Adrenal gland (tissue), 12 donors: ENCODE results near the gene DPP9. TPM values are rescaled to one million over a fixed set of nuclear protein-coding genes. Genes with fewer than 3 reads are reported as not detected.

Experiments used
- DNase-seq, 7 donors: peaks; one replicate each; pipeline ENCODE4 v3.0.0-alpha.2; 2019 to 2020
- H3K27ac ChIP-seq, 5 donors: fragments of 200-600 bp; sonication (generic) in 4 of 5; 1 replicate in 3 of 5; 2 replicates in 2 of 5; pipeline versions ENCODE4 v1.5.1 to v1.8.0; 2016 to 2020; ENCODE audit warnings: mild to moderate bottlenecking in 1 of 5
- H3K27me3 ChIP-seq: fragments of 200-600 bp; 2 replicates; pipeline ENCODE4 v1.8.0; 2021
- H3K36me3 ChIP-seq, 2 donors: fragments of 200-600 bp; replicated peaks in 1 of 2; 1 replicate in 1 of 2; 2 replicates in 1 of 2; pipeline versions ENCODE4 v1.5.1 to v1.8.0; 2018 to 2022
- H3K4me1 ChIP-seq, 2 donors: fragments of 200-600 bp; replicated peaks in 1 of 2; 1 replicate in 1 of 2; 2 replicates in 1 of 2; pipeline versions ENCODE4 v1.5.1 to v1.8.0; 2018 to 2021
- H3K4me3 ChIP-seq, 4 donors: fragments of 200-600 bp; sonication (generic) in 3 of 4; one replicate each; pipeline ENCODE4 v1.5.1; 2016 to 2018
- H3K9me3 ChIP-seq, 3 donors: fragments of 200-600 bp; sonication (generic) in 1 of 3; replicated peaks in 1 of 3; 1 replicate in 2 of 3; 2 replicates in 1 of 3; pipeline versions ENCODE4 v1.5.1 to v1.8.0; 2016 to 2021
- POLR2A ChIP-seq, 2 donors: fragments of 450-650 bp; IDR thresholded peaks; one replicate each; pipeline ENCODE4 v1.6.1; 2017; ENCODE audit warnings: antibody characterized with exemption in 2 of 2, mild to moderate bottlenecking in 2 of 2, moderate library complexity in 1 of 2
- WGBS, 4 donors: extraction: QIAGEN DNeasy Blood & Tissue Kit in 2 of 4; methylation state at CpG; one replicate each; pipeline versions ENCODE4 v1.1.5 to v1.1.7; 2013 to 2017; 5-methylcytosine and 5-hydroxymethylcytosine counted together
- intact Hi-C, 2 donors: fragments of 100-400 bp; cut with DNase I; formaldehyde crosslinking; loops; one replicate each; pipeline versions ENCODE4 v1.14.1 to v1.15.0; 2022 to 2023
- polyA plus RNA-seq, 3 donors: library from polyadenylated mRNA; stranded (reverse); fragments of 200-250 nt in 2 of 3; fragments of 350-450 nt in 1 of 3; fragmentation: Illumina TruSeq in 1 of 3; extraction: RNeasy Lipid Tissue Mini Kit (QIAGEN cat#74804) in 1 of 3; gene quantifications; one replicate each; pipeline ENCODE4 v1.2.3, GENCODE V29; 2013 to 2014
- total RNA-seq, 9 donors: library from RNA; depleted of rRNA in 4 of 9; stranded (reverse); fragments of >200 nt in 4 of 9; fragments of 120-200 nt in 1 of 9; fragmentation: NEBNext Ultra II Directional in 1 of 9; extraction: Animal tissue kit (Norgen Biotek cat#: 25700) in 1 of 9; gene quantifications; one replicate each; pipeline versions ENCODE4 v1.1.0 to v1.2.4, GENCODE V29; 2013 to 2023
- TF ChIP-seq, protein P1 (sequence below), 6 experiments: fragments of 450-650 bp in 4 of 6; fragments of 200-600 bp in 2 of 6; sonication (generic) in 1 of 6; IDR thresholded peaks; 1 replicate in 5 of 6; 2 replicates in 1 of 6; pipeline versions ENCODE4 v1.5.1 to v1.8.0; 2016 to 2021; ENCODE audit warnings: antibody characterized with exemption in 6 of 6, mild to moderate bottlenecking in 2 of 6, moderate library complexity in 1 of 6
- donor health status: healthy with polysubstance abuse.
- donor health status: Bipolar disorder and iron deficiency.
- donor health status: DM: yes; HTN: yes; CAD: no.
- donor health status: DM: no; HTN: no; CAD: no.
- donor health status: DM: no; HTN: no; CAD: no.
- donor health status: DM: yes; HTN: yes; CAD: no.

The DPP9 gene
- total and polyA plus RNA-seq, 12 donors, result 9.5 to 117 (median 46.9) TPM

DNA sequence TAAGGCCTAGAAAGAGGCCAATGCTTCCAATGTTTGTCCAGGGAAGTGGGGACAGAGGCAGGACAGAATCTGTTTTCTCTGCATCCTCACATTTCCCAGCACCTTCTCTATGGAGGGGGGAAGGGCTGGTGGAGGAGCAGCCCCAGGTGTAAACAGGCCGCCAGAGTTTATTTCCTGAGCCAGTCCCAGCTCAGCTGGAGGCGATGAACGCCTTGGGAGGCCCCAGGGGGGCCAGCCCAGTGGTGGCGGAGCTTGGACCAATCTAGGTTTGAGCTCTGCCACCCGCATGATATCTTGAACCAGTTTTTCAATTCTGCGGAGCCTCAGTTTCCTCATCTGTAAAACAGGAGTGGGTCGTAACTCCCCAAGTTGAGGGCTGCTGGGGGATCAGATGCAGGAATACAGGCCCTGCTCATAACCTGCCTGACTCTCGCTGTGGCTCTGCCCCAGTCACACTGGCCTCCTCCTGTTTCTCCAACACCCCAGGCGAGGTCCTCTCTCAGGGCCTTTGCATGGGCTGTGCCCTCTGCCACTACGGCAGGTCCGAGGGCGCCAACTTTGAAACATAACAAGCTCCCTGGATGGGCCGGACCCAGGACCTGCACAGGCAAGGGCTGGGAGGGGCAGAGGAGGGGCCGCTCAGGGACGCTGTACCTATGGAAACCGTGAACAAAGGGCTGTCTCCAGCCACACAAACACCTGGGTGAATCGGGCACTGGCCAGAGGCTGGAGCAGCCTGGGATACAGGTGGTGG lies 83.2 kb downstream of the DPP9 start:
- no peak for DNase-seq
- no peaks in the 10 kb centered on the region for H3K27me3 ChIP-seq
- WGBS, 4 donors, result 67 to 88% (median 78%) methylated on average over 10 to 17 of the region's 17 CpGs
- no peak for TF ChIP-seq POLR2A (IDR thresholded peaks at IDR 0.05)
- TF ChIP-seq, protein P1, sequence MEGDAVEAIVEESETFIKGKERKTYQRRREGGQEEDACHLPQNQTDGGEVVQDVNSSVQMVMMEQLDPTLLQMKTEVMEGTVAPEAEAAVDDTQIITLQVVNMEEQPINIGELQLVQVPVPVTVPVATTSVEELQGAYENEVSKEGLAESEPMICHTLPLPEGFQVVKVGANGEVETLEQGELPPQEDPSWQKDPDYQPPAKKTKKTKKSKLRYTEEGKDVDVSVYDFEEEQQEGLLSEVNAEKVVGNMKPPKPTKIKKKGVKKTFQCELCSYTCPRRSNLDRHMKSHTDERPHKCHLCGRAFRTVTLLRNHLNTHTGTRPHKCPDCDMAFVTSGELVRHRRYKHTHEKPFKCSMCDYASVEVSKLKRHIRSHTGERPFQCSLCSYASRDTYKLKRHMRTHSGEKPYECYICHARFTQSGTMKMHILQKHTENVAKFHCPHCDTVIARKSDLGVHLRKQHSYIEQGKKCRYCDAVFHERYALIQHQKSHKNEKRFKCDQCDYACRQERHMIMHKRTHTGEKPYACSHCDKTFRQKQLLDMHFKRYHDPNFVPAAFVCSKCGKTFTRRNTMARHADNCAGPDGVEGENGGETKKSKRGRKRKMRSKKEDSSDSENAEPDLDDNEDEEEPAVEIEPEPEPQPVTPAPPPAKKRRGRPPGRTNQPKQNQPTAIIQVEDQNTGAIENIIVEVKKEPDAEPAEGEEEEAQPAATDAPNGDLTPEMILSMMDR (IDR thresholded peaks at IDR 0.05), result no peak
- H3K4me3 ChIP-seq, result peak overlapping the region in 1 of 4 donors; percentile 65
- intact Hi-C loops, result no loop called here
- no peaks in the 10 kb centered on the region for H3K36me3 ChIP-seq
- H3K4me1 ChIP-seq, result peaks cover 10 to 19% of the 10 kb centered on the region in 2 donors
- no peak overlapping the region for H3K27ac ChIP-seq
- H3K9me3 ChIP-seq, result no peaks in the 10 kb centered on the region

DNA sequence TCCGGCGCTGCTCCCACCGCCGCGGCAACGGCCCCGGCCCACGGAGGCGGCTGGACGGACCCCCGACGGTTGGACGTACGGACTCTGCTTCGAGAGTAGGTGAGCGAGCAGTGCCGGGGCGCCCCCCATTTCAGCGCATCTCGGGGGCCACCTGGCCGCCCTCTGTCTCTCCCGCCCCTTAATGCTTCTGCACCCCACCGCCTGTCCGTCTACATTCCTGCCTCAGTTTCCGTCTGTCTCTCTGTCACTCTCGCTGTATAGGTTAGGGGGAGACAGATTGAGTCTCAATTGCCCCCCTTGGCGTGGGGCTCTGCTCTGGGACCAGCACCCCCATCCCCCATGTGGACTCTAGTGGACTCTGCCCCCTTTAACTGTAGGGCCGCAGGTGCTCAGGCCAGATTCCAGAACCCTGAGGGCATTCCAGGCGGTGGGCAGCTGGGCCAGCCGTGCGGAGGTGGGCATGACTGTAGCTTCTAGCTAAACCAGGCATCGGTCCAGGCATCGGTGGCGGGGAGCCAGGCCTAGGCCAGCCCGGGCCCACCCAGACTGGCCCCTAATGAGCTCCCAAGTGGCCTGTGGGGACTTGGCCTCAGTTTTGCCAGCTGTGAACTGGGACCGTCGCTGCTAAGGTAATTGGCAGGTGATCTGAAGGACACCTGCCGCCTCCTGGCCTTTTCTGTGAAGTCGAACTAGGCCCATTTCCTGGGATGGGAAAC lies 84.0 kb downstream of the DPP9 start:
- Histone ChIP-seq H3K27ac (peak overlapping the region in 1 of 5 donors; percentile 59), H3K4me1 (peaks cover 10 to 24% of the 10 kb centered on the region in 2 donors), H3K4me3 (peak overlapping the region in 3 of 4 donors; percentile 22 to 65 (median 45)), H3K36me3 (no peaks in the 10 kb centered on the region), H3K27me3 (no peaks in the 10 kb centered on the region), H3K9me3 (no peaks in the 10 kb centered on the region)
- 1 to 11% (median 10%) methylated on average over 12 to 39 of the region's 39 CpGs for whole genome bisulfite sequencing, 4 donors
- no peak for TF ChIP-seq POLR2A (IDR thresholded peaks at IDR 0.05)
- TF ChIP-seq, protein P1 (IDR thresholded peaks at IDR 0.05), result no peak
- intact Hi-C loops, result loop anchor here (5.0 kb wide), 2 partner anchors 62 to 82 kb away; partner anchors contain the start of gene SEMA6B (in 1 of the 2)
- DNase-seq, result peak in 4 of 7 donors; percentile 32 to 67 (median 50)

DNA sequence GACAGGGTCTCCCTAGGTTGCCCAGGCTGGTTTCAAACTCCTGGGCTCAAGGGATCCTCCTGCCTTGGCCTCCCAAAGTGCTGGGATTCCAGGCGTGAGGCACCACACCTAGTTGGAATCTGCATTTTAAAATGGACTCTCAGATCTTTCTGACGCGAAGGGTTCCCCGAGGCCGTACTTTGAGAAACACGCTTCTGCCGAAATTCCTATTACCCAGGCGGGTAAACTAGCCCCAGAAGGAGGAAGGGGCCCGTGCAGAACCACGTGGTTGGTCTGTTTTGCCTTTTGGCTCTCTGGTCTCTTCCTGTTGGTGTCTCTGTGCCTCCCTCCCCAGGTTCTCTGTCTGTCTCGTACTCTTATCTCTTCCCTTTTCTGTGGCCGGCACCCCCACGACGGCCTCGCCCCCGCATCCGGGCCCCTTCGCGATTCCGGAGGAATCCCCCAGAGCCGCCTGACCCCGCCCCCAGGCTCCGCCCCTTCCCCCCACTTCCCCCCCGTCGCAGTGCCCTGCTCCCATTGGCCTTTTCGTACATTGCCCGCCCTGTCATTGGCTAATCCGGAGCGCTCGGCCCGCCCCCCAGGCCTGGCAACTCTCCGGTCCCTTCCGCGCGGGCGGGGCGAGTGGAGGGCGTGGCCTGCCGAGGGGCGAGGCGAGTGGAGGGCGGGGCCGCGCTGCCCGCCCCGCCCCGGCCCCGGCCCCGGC lies 84.7 kb downstream of the DPP9 start, which contains the start of gene TNFAIP8L1:
Gene TNFAIP8L1, plus strand, starts transcription at position 689 of the 703 bp plus-strand sequence. CDS start 12,354 bp downstream, outside the sequence.
- peak within 1 kb of the TSS in 3 of 5 donors; percentile 48 to 67 (median 67) for H3K27ac ChIP-seq

More for the DNA sequence above, 84.7 kb downstream of the DPP9 start, which contains the start of gene TNFAIP8L1:
- H3K4me3 ChIP-seq, result peak within 1 kb of the TSS in 3 of 4 donors; percentile 22 to 65 (median 45)
- no peaks in the 10 kb centered on the region for H3K9me3 ChIP-seq
- H3K27me3 ChIP-seq, result no peaks in the 10 kb centered on the region
- 2 to 5% (median 3%) methylated on average over 21 to 49 of the region's 49 CpGs for WGBS, 4 donors
- intact Hi-C loops, result loop anchor here (5.0 kb wide), 2 partner anchors 62 to 82 kb away; partner anchors contain the start of gene SEMA6B (in 1 of the 2)
- peaks cover 10 to 24% of the 10 kb centered on the region in 2 donors for H3K4me1 ChIP-seq
- no peak for TF ChIP-seq POLR2A (IDR thresholded peaks at IDR 0.05)
- TF ChIP-seq, protein P1 (IDR thresholded peaks at IDR 0.05), result no peak
- peak; percentile 96 to 97 (median 97) for DNase-seq
- no peaks in the 10 kb centered on the region for H3K36me3 ChIP-seq
